22Rv1 (cell line): ENCODE data around the gene ATP10A.

ENCODE experiments used
- H3K27ac ChIP-seq: fragments of 450-650 bp; 2 replicates; pipeline ENCODE4 v1.5.1; 2017
- CTCF ChIP-seq: fragments of 450-650 bp; IDR thresholded peaks from 2 replicates; pipeline ENCODE4 v1.5.1; 2017; ENCODE audit warnings: mild to moderate bottlenecking
- ZFX ChIP-seq: fragments of 450-650 bp; IDR thresholded peaks from 2 replicates; pipeline ENCODE4 v1.6.1; 2017; ENCODE audit warnings: antibody characterized with exemption, borderline replicate concordance

Gene ATP10A

GRCh38 chr15:25863111-25863967, at the start of gene ATP10A:
Gene ATP10A, minus strand, starts transcription at chr15:25863327. Its CDS starts 231 bp downstream, at chr15:25863096.
- no peak within 1 kb of the TSS for H3K27ac ChIP-seq

GRCh38 chr15:25912035-25912434, 48.9 kb upstream of the ATP10A start:
- H3K27ac ChIP-seq, result no peak overlapping the region
- TF ChIP-seq CTCF (no peak), ZFX (no peak)

More at GRCh38 chr15:25863111-25863967, at the start of gene ATP10A:
- TF ChIP-seq CTCF, result no peak
- no peak for TF ChIP-seq ZFX

GRCh38 chr15:25910832-25911231, 47.7 kb upstream of the ATP10A start:
- no peak for TF ChIP-seq ZFX
- no peak for TF ChIP-seq CTCF
- H3K27ac ChIP-seq, result no peak overlapping the region

GRCh38 chr15:25909806-25910205, 46.7 kb upstream of the ATP10A start:
- no peak overlapping the region for H3K27ac ChIP-seq
- TF ChIP-seq CTCF (no peak), ZFX (no peak)

GRCh38 chr15:25909325-25909724, 46.2 kb upstream of the ATP10A start:
- no peak overlapping the region for H3K27ac ChIP-seq
- TF ChIP-seq ZFX (no peak), CTCF (no peak)

GRCh38 chr15:25905140-25905539, 42.0 kb upstream of the ATP10A start:
- TF ChIP-seq ZFX (no peak), CTCF (no peak)
- no peak overlapping the region for H3K27ac ChIP-seq

- TF ChIP-seq CTCF (no peak), ZFX (no peak)
- no peak overlapping the region for H3K27ac ChIP-seq
Observed at GRCh38 chr15:25903024-25903581, 40.0 kb upstream of the ATP10A start.
